ENCODE measurements around the gene SLC43A2.
A peak's percentile ranks its signal among the peaks of the same experiment; 100 is the strongest.

SLC43A2 gene

DNA sequence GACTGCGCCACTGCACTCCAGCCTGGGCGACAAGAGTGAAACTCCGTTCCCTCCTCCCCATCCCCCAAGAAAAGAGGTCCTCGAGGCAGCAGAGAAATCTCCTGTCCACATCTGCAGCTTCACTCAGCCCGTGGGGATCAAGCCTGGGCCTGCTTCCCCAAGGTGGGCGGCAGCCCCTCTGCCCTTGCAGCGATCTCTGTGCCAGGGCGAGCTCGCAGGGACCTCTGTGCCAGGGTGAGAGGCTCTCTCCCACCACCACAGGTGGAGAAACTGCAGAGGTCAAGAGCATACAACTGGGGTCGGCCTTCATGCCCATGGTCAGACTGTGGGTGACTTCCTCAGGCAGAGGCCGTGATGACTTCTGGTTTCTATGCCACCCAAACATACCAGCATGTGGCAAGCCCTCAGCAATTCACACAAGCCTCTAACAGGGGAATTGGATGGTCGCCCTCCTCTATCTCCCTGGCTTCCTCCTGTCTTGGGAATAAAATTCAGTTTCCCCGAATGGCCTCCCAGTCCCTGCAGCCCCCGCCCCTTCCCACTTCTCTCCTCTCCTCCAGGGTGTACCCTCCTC is 5.5 kb downstream of the SLC43A2 start:
- no peak for DNase-seq (ENCODE audit: low spot score)

DNA sequence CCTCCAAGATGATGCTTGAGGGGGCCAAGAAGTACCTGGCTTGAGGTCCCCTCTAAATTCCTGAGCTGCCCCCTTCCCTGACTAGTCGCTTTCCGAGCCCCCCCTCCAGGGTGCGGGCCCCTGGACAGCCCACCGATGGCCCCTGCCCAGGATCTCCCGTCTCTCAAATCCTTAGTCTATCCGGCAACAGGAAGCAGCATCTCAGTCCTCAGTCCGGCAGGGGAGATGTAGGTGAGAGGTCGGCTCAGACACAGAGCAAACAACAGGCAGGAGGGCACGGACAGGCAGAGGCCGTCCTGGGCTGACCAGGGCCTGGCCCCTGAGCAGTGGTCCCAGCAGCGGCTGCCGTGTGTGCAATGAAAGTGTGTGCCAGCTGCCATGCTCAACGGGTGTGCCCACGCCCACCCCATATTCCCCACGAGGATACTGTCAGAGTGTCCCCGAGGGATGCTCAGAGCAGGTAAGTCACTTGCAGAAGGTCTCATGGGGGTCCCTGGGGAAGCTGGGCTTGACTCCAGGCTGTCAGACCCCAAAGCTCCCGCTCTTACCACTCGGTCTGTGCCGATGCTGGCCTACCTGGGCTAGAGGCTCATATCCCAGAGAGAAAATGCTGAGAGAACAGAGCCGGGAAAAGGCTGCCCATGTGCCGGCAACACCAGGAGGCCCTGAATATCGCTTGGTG is 7.2 kb downstream of the SLC43A2 start:
- DNase-seq (ENCODE audit: low spot score): no peak

DNA sequence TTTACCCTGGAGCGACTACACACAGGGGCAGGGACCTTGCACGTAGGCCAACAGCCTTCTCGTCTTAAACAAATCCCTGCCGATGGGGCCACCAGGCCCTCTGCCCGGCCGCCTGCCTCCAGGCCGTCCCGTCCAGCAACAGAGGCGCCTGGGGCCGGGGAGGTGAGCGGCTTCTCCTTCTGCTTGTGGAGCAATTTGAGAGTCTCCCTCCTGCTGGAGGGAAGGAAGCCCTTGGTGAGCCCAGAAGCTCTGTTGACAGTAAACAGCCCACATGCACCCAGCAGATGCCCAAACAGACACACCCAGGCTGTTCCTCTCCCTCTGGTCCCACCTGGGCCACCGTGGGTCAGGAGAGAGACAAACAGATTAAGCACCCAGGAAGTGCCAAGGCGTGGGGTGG is 8.1 kb downstream of the SLC43A2 start:
- DNase-seq (ENCODE audit: low spot score): no peak

DNA sequence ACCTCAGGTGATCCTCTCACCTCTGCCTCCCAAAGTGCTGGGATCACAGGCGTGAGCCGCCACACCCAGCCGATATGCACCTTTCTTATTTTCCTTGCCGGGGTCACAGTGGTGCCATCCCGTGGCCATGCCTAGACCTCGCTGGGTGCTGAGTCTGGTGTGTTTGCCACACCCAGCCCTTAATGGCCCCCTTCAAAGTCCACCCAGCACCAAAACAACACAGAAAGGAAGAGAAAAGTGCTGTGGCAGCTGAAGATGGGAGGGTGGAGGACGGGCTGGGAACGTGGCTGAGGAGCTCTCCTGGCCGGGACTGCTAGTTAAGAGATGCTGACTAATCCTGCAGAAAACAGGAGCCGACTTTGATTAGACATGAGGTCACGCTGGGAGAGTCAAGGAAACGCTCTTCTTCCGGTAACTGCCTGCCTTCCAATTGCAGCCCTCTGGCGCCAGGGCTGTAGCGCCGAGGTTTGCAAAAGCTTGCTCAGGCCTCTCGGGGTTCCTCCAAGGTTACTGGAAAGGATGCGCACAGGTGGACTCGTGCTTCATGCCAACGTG is 10.9 kb downstream of the SLC43A2 start:
- peak; percentile 62 for DNase-seq (ENCODE audit: low spot score)

DNA sequence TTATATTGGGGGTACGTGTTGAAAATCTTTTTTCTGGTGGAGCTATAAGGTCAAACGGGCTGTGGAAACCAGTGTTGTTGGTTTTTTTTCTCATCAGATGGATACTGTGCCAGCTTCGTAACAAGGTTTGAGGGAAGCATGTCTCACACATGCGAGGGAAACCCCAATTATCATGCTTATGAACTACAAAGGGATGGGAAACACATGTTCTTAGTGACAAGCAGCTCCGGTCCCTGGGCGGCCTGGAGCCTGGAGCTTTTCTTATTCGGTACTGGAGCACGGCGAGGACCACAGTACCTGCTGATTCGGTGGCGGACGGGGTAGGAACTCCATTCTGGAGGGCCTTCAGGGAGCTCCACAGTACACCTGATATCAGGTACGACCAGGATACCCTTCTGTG is 12.5 kb downstream of the SLC43A2 start:
- DNase-seq (ENCODE audit: low spot score): no peak

DNA sequence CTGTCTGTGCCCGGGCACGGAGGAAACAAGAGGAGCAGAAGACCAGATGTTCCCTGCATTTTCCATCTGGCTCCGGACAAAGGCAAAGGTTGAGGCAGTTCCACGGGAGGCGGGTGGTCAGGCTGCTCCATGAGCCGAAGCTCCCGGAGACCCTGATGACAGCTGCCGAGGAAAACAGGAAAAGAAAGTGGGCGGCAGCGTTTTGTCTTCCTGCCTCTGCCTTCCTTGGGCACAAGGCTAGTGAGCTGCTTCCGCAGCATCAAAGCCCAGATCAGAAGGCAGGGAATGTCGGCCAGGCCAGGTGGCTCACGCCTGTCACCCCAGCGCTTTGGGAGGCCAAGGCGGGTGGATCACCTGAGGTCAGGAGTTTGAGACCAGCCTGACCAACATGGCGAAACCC is 16.2 kb downstream of the SLC43A2 start:
- DNase-seq (ENCODE audit: low spot score): no peak

DNA sequence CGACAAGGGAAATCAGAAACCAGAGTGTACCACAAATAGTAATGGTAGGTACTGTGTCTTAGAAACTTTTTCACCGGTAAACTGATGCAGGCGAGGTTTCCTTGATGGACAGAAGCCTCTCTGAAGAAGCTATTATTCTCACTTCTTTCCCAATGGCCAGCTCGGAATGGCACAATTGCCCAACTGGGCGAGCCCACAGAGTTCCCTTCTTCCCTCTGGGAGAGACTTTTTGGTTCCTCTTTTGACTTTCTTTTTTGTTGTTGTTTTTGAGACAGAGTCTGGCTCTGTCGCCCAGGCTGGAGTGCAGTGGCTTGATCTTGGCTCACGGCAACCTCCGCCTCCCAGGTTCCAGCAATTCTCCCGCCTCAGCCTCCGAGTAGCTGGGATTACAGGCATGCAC is 16.9 kb downstream of the SLC43A2 start:
- no peak for DNase-seq (ENCODE audit: low spot score)

DNA sequence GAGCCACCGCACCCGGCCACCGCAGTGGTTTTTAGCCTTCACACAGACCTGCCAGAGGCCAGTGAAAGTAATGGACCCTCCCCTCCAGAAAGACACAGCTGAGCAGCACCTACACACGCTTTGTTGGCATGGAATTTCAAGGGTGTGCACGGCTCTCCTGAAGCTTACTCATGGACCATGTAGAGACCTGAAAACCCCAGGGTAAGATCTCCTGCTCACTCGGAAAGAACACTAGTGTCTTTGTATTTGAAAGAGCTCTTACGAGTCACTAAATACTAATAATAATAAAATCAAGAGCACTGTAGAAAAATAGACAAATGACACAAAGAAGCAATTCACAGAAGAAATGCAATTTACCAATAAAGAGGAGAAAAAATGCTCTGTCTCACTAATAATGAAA is 20.0 kb downstream of the SLC43A2 start:
- DNase-seq (ENCODE audit: low spot score): peak; percentile 80

DNA sequence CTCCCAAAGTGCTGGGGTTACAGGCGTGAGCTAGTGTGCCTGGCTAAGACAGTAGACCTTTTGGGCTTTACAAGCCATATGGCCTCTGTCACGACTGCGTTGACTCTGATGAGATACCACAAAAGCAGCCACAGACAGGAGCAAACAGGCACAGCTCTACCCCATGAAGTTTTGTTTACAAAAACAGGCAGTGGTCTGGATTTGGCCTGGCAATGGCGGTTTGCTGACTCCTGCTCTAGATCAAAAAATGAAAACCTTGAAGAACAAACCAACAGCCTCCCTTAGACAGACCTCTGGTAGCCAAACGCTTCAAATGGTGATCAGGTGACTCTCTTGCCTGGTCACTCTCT is 20.7 kb downstream of the SLC43A2 start:
- DNase-seq (ENCODE audit: low spot score): no peak

DNA sequence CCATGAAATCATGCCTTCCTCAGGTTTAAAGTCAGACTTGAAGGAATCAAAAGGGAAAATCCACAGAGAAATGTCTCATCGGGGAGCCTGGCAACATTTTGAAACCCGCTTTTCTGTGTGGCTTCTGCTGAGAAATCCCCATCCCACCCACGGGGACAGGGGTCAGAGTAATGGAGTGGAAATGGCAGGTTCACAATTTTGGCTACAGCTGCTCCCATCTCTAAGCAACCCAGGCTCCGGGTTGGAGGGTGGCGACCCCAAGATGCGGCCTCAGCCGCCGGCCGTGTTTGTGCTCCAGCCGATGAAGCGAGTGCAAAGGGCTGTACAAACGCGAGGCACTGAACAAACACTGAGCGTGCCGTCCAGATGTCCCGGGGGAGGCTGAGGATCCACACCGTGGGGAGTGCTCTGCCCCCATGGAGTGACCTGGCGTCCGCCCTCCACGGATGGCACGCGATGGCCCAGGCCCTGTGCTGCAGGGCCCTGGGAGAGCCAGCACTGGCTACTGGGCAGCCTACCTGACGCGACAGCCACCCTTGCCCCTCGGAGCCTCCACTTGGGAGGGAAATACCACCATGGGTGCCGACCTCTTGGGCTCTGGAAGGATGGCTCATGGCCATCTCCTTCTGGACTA is 22.2 kb downstream of the SLC43A2 start:
- DNase-seq (ENCODE audit: low spot score): no peak

DNA sequence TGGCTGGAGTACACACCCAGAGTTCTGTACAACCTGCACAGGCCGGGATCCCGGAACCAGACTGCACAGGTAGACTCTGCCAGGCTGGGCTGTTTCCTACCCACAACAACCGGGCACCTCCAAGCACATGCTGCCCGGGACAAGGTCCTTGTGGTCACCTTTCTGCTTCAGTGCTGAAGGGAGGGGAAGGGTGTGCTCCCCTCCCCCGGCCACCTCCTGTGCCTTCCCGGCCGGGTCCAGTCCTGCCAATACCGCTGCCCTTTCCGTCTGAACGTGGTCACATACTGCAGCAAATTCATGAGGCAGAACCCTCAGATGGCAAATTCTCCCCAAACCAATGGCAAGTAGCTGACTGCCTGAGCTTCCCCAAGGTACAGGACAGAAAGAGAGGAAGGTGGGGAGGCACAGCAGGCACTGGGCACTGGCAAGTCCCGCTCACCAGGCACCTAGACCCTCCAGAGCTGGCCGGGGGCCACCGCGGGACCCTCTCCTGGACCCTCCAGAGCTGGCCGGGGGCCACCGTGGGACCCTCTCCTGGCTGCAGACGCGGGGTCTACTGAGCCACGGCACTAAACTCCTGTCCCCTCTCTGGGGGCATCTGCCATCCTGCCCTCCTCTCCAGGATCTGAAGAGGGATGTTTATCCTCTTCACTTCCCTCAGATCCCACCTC is 22.8 kb downstream of the SLC43A2 start:
- no peak for DNase-seq (ENCODE audit: low spot score)

DNA sequence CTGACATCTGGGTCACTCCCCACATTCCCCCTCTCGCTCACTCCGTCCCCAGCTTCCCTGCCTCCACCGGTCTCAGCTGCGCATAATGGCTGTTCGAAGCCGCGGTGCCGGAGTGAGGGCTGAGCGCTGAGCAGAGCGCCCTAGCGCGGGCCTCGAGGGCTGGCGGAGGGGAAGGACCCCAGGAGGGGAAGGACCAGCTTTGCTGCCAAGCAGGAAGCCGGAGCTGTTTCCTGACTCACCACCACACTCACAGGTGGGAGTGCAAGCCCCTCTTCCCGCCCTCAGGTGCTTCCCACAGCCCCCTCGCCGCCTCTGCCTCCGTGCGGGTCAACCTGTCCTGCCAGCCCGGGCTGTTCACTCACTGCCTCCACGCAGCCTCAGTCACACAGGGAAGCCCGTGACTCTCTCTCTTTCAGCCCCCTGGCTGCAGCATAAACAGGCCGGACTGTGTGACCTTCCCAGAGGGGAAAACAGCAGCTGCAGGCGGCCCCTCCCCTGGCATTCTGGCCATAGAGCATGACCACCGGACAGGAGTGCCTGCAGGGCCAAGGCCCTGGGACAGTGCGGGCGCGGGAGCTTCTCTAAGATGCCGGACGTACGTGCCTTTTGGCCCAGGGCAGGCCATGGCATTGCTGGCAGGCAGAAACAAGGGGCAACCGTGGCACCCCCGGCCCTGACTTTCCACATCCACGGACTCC is 23.7 kb downstream of the SLC43A2 start:
- no peak for DNase-seq (ENCODE audit: low spot score)

DNA sequence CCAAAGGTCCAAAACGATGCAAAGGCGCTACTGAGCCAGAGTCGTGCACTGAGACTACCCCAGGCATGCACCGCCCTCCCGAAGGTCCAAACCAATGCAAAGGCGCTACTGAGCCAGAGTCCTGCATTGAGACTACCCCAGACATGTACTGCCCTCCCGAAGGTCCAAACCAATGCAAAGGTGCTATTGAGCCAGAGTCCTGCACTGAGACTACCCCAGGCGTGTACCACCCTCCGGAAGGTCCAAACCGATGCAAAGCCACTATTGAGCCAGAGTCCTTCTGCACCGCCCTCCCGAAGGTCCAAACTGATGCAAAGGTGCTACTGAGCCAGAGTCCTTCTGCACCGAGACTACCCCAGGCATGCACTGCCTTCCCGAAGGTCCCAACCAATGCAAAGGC is 27.1 kb downstream of the SLC43A2 start:
- DNase-seq (ENCODE audit: low spot score): no peak

DNA sequence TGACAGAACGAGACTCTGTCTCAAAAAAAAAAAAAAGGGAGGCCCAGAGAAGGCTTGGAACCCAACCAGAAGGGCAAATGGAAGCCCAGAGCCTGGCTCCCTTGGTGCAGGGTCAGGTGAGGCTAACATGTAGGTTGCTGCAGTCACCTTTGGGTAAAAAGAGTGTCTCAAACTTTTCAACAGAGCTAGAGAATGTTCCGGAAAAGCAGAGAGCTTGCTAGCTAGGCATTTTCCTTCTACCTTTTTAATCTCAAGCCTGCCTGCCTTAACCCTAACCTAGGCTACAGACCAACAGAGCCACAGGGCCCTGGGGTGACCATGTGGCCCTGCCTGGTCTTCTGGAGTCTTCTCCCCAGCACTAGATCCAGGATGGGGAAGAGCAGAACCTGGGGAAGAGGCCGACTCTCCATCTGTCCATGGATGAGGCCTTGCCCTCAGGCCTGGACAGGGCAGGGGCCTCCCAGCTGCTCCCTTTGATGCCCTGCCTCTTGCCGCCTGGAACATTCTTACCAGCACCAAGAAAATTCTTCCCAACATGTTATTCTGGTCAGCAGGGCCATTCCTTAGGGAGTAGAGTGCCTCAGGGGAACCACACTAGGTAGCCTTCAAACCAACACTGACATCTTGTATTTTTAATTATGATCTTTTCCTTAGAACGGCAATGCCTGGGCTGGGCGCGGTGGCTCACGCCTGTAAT is 30.1 kb downstream of the SLC43A2 start:
- DNase-seq (ENCODE audit: low spot score): no peak

DNA sequence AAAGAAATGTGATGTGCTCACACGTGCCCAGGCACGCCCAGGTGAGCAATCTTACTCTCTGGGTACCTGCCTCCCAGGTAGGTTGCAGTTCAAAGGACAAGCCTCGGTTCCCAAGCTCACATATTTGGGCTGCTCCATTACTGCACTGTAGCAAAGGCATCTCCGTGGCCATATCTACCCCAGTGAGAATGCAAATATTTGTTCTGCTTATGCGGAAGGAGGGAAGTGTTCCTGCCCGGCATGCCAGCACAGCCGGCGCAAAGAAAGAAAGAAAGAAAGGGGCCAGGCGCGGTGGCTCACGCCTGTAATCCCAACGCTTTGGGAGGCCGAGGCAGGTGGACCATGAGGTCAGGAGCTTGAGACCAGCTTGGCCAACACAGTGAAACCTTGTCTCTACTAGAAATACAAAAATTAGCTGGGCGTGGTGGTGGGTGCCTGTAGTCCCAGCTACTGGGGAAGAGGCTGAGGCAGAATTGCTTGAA is 30.7 kb downstream of the SLC43A2 start:
- DNase-seq (ENCODE audit: low spot score): no peak

DNA sequence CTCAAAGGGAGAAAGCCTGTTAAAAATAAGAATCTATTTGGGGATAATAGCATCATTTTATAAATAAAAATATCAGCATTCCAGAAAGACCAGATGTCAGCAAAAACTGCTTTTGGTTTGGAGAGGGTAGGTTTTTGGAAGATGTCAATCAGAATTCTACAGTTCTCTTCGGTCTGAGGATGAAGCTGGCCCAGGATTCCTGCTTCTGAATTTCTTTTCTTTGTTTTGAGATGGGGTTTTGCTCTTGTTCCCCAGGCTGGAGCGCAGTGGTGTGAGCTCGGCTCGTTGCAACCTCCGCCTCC is 35.1 kb downstream of the SLC43A2 start:
- no peak for DNase-seq (ENCODE audit: low spot score)

DNA sequence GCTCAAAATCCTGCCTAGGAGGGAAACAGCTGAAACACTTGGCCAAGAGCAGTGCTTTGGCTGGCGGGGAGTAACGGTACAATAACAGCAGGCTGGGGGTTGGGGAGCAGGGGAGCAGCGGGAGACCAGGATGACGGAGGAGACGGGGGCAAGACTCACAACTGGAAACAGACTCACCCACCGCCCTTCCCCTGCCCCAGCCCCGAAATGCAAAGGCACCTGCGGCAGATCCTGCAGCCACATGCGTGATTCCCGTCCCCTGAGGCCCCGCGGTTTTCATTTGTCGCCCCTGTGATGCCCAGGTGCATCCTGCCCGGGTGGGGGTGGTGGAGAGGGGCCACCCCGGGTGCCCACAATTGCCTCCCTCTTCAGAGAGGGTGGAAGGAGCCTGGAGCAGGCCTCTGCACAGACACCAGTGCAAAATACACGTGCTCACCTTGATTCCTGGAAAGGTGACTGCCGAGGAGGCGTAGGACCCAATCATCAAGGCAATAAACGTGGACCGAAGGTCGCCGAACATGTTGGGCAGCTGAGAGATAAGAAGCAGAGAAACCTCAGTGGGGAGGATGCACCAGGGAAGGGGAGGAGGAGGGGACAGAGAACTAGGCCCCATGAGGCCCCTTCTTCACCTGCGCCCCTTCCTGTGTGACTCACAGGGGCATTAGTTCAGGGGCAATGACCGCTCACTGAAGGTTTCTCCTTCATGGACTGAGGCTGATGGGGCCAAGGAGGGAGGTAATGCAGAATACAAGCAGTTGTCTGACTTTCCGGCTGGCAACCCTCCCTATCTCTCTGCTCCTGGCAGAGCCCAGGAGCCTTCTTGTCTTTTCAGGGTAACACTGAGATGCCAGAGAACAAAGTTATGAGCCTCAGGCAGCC is 35.6 kb downstream of the SLC43A2 start:
- DNase-seq (ENCODE audit: low spot score): no peak

DNA sequence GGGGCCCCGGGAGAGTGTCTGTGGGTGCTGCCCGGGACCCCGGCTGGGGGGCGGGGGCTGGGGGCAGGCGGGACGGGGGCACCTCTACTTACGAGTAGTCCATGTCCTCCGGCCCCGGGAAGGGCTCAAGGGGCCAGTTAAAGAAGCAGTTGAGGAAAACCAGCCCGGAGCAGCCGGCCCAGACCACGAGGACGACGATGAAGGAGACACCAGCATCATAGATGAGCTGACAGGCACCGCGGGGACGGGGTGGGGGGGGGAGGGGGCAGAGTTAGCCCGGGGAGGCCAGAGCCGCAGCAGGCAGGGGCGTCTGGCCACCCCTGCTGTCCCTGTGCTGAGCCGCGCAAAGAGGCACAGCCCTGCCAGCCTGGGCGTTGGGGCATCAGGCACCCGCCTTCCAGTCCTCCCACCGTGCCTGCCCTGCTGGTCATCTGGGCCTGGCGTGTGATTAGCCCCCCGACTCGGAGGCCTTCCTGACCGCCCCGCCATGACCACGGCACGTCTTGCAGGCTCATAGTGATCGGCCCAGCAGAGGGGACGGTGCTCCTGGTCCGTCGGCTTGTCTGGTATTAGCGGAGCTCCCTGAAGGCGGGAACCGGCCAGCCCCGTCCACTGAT is 37.1 kb downstream of the SLC43A2 start:
- DNase-seq (ENCODE audit: low spot score): no peak

DNA sequence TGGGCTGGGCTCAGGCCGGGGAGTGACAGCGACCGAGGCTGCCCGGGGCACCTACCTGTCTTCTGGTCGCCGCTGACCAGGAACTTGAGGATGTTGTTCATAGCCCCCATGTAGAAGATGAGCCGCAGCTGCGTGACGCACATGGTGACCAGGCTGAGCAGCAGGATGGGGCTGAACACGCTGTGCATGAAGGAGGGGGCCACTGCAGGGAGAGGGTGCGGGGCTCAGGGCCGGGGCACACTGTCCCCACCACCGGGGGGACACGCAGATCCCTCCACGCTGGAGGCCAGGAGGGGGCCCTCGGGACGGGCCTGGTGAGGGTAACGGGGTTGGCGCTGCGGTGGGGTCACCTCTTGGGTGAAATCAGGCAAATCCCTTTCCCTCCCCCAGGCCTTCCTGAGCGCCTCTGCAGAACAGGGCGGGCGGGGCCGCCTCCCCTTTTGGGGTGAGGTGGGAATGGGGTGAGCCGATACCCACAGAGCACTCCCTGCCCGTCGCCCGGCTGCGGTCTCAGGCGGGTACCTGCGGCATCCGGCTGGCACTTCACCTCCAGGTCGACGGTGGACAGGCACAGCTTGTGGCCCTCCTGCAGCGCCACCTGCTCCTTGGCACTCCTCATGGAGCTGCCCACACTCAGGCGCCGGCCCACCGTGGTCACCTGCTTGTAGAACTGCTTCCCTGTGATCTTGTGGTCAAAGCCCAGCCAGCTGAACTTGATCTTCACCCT is 37.7 kb downstream of the SLC43A2 start:
- no peak for DNase-seq (ENCODE audit: low spot score)

Data from COLO829 (cell line).